HepG2 (cell line): ENCODE measurements around the gene ST6GALNAC3. TPM values are rescaled to one million over a fixed set of nuclear protein-coding genes. Genes with fewer than 3 reads are reported as not detected.

Experiments used
- ATAC-seq: fragments of 200-7000 bp; cut with Tn5 transposase; 3 replicates; pipeline ENCODE4 v1.9.1; 2020; ENCODE audit warnings: mild to moderate bottlenecking, moderate library complexity
- BruUV-seq: library from RNA; stranded (reverse); fragments of 400-500 nt; replicated peaks from 2 replicates; lab custom pipeline; 2021; lab: Mats Ljungman, UMichigan
- CTCF ChIA-PET: fragments of 300-600 bp; formaldehyde crosslinking; extraction: SDS; loops from one replicate; lab custom pipeline; 2021; ENCODE audit warnings: low total read pairs, inconsistent platforms, low intra/inter-chr PET ratio; lab: Yijun Ruan, JAX
- POLR2A ChIA-PET: fragments of 350-600 bp; sonication (Branson Sonifier 250); formaldehyde crosslinking; loops from one replicate; lab custom pipeline; 2020; ENCODE audit warnings: antibody characterized with exemption, inconsistent platforms; lab: Yijun Ruan, JAX
- DNase-seq: peaks from one replicate; pipeline ENCODE4 v3.0.0-alpha.2; 2015; ENCODE audit warnings: low spot score
- FAIRE-seq: peaks from 3 replicates; lab custom pipeline; 2011; peaks lifted over from hg19 to GRCh38; lab: Jason Lieb, UNC
- H2AFZ ChIP-seq: one replicate; pipeline ENCODE4 v1.6.1; 2011; ENCODE audit warnings: low read length, inconsistent platforms
- H3K27ac ChIP-seq: fragments of 300-600 bp; 3 replicates; pipeline ENCODE4 v1.8.0; 2011; ENCODE audit warnings: mixed run types, mild to moderate bottlenecking, mixed read lengths, low read length, inconsistent platforms; ENCODE audit not compliant: insufficient read depth; ENCODE audit errors: extremely low read length
- H3K27me3 ChIP-seq, 2 experiments: fragments of 200-600 bp in 1 of 2; 2 replicates in 1 of 2; 3 replicates in 1 of 2; pipeline versions ENCODE4 v1.6.0 to v1.8.0; 2011; ENCODE audit warnings: low read length in 2 of 2, mild to moderate bottlenecking in 2 of 2, moderate library complexity in 2 of 2, inconsistent platforms in 1 of 2; ENCODE audit not compliant: insufficient read depth in 2 of 2, control insufficient read depth in 1 of 2
- H3K36me3 ChIP-seq, 2 experiments: fragments of 200-600 bp in 1 of 2; replicated peaks in 1 of 2; 2 replicates in 1 of 2; 3 replicates in 1 of 2; pipeline versions ENCODE4 v1.5.1 to v1.8.0; 2011; ENCODE audit warnings: low read length in 2 of 2, inconsistent platforms in 1 of 2; ENCODE audit not compliant: insufficient read depth in 2 of 2, control insufficient read depth in 1 of 2
- H3K4me1 ChIP-seq: 2 replicates; pipeline ENCODE4 v1.5.1; 2012; ENCODE audit warnings: low read length, inconsistent platforms; ENCODE audit not compliant: insufficient read depth
- H3K4me2 ChIP-seq: 2 replicates; pipeline ENCODE4 v1.6.0; 2011; ENCODE audit warnings: low read depth, low read length, inconsistent platforms
- H3K4me3 ChIP-seq, 3 experiments: fragments of 200-600 bp in 1 of 3; sonication (generic), shearing (Covaris generic) in 1 of 3; replicated peaks in 1 of 3; 2 replicates each; pipeline ENCODE4 v1.5.1; 2011 to 2016; ENCODE audit warnings: low read length in 3 of 3, inconsistent platforms in 2 of 3, low read depth in 2 of 3, mild to moderate bottlenecking in 2 of 3, control low read depth in 1 of 3, mixed read lengths in 1 of 3; ENCODE audit not compliant: insufficient read depth in 1 of 3
- H3K79me2 ChIP-seq: one replicate; pipeline ENCODE4 v1.6.1; 2011; ENCODE audit warnings: low read length, inconsistent platforms; ENCODE audit not compliant: insufficient read depth
- H3K9ac ChIP-seq: 2 replicates; pipeline ENCODE4 v1.6.0; 2011; ENCODE audit warnings: mild to moderate bottlenecking, low read depth, low read length, inconsistent platforms; ENCODE audit not compliant: insufficient read depth
- H3K9me3 ChIP-seq: 2 replicates; pipeline ENCODE4 v1.5.1; 2012; ENCODE audit warnings: mild to moderate bottlenecking, low read length
- H4K20me1 ChIP-seq: 2 replicates; pipeline ENCODE4 v1.6.0; 2011; ENCODE audit warnings: inconsistent platforms, mild to moderate bottlenecking, low read length, moderate library complexity; ENCODE audit not compliant: insufficient read depth
- AHR ChIP-seq: IDR thresholded peaks from 2 replicates; pipeline ENCODE4 v1.6.1; 2018; ENCODE audit warnings: missing genetic modification reagents, missing compliant biosample characterization
- KAT2B ChIP-seq: fragments of 150-350 bp; IDR thresholded peaks from 2 replicates; pipeline ENCODE4 v1.6.1; 2014; ENCODE audit warnings: low read depth, low read length, borderline replicate concordance
- MLLT10 ChIP-seq: sonication (generic); formaldehyde crosslinking; IDR thresholded peaks from 2 replicates; pipeline ENCODE4 v1.4.0; 2020; ENCODE audit warnings: missing genetic modification reagents
- MXD4 ChIP-seq: IDR thresholded peaks from 2 replicates; pipeline ENCODE4 v1.6.1; 2016; ENCODE audit warnings: mild to moderate bottlenecking, missing biosample characterization, missing genetic modification reagents
- NCOA1 ChIP-seq: sonication (generic); formaldehyde crosslinking; IDR thresholded peaks from 2 replicates; pipeline ENCODE4 v1.9.0; 2021; ENCODE audit warnings: missing genetic modification reagents
- SIN3B ChIP-seq: fragments of 150-350 bp; IDR thresholded peaks from 2 replicates; pipeline ENCODE4 v1.6.1; 2014; ENCODE audit warnings: low read length
- SMARCE1 ChIP-seq: fragments of 450-650 bp; IDR thresholded peaks from 2 replicates; pipeline ENCODE4 v1.6.1; 2017; ENCODE audit warnings: borderline replicate concordance
- XRCC5 ChIP-seq: fragments of 200-400 bp; formaldehyde crosslinking; optimal IDR thresholded peaks from 2 replicates; pipeline ENCODE3; 2017; ENCODE audit warnings: mild to moderate bottlenecking, low read length
- ZFP36 ChIP-seq: fragments of 150-350 bp; IDR thresholded peaks from 2 replicates; pipeline ENCODE4 v1.6.1; 2018; ENCODE audit warnings: borderline replicate concordance, low read length, low read depth; ENCODE audit not compliant: partially characterized antibody
- ZFP82 ChIP-seq: sonication (generic); formaldehyde crosslinking; IDR thresholded peaks from 2 replicates; pipeline ENCODE4 v1.5.1; 2020; ENCODE audit warnings: mild to moderate bottlenecking, missing genetic modification reagents, borderline replicate concordance
- ZKSCAN1 ChIP-seq: fragments of 150-350 bp; IDR thresholded peaks from 2 replicates; pipeline ENCODE4 v1.6.1; 2014; ENCODE audit warnings: low read length
- ZNF281 ChIP-seq: sonication (generic); formaldehyde crosslinking; IDR thresholded peaks from 2 replicates; pipeline ENCODE4 v1.4.0; 2020; ENCODE audit warnings: missing genetic modification reagents, borderline replicate concordance
- ZNF567 ChIP-seq: sonication (generic); formaldehyde crosslinking; IDR thresholded peaks from 2 replicates; pipeline ENCODE4 v1.8.1; 2023; ENCODE audit warnings: mild to moderate bottlenecking, missing genetic modification reagents, borderline replicate concordance
- ZNF670 ChIP-seq: sonication (generic); formaldehyde crosslinking; IDR thresholded peaks from 2 replicates; pipeline ENCODE4 v1.8.0; 2022; ENCODE audit warnings: mild to moderate bottlenecking, missing genetic modification reagents, borderline replicate concordance
- ZNF768 ChIP-seq: sonication (generic); formaldehyde crosslinking; IDR thresholded peaks from 2 replicates; pipeline ENCODE4 v1.4.0; 2020; ENCODE audit warnings: missing genetic modification reagents
- ZNF800 ChIP-seq: sonication (generic); formaldehyde crosslinking; IDR thresholded peaks from 2 replicates; pipeline ENCODE4 v1.4.0; 2020; ENCODE audit warnings: missing genetic modification reagents
- ZNF839 ChIP-seq: sonication (generic); formaldehyde crosslinking; IDR thresholded peaks from 2 replicates; pipeline ENCODE4 v1.4.0; 2020; ENCODE audit warnings: missing genetic modification reagents, mild to moderate bottlenecking, borderline replicate concordance
- ZNF879 ChIP-seq: sonication (generic); formaldehyde crosslinking; IDR thresholded peaks from 2 replicates; pipeline ENCODE4 v1.8.1; 2023; ENCODE audit warnings: missing genetic modification reagents
- ZSCAN22 ChIP-seq: sonication (generic); formaldehyde crosslinking; IDR thresholded peaks from 2 replicates; pipeline ENCODE4 v1.4.0; 2020; ENCODE audit warnings: mild to moderate bottlenecking, missing genetic modification reagents
- WGBS: methylation state at CpG from one replicate; pipeline ENCODE4 v1.1.6; 2017; ENCODE audit warnings: low lambda C conversion rate; 5-methylcytosine and 5-hydroxymethylcytosine counted together
- in situ Hi-C: cut with HindIII; loops from 2 replicates; pipeline ENCODE4 v1.10.0; 2017; ENCODE audit warnings: low pct_unique_long_range_greater_than_20kb; ENCODE audit not compliant: extremely low pct_ligation_motif_present
- intact Hi-C: fragments of 100-400 bp; cut with micrococcal nuclease; formaldehyde crosslinking; loops from one replicate; pipeline ENCODE4 v1.10.0; 2022; ENCODE audit not compliant: unreplicated experiment
- polyA plus RNA-seq, 8 experiments: library from polyadenylated mRNA; depleted of rRNA in 3 of 8; stranded (reverse) in 7 of 8; unstranded in 1 of 8; fragments of >200 nt; fragmentation: Illumina TruSeq in 4 of 8; extraction: Trizol in 4 of 8; gene quantifications; 2 replicates each; pipeline versions ENCODE4 v1.2.1 to v1.2.3, GENCODE V29; 2011 to 2016; ENCODE audit warnings: low read depth in 4 of 8, missing spikeins in 1 of 8, mixed read lengths in 1 of 8; ENCODE audit not compliant: insufficient read depth in 1 of 8
- total RNA-seq, 5 experiments: library from RNA; depleted of rRNA; stranded (reverse); fragments of >200 nt; fragmentation: Illumina TruSeq; extraction: Trizol; gene quantifications; 2 replicates each; pipeline ENCODE4 v1.2.3, GENCODE V29; 2016; ENCODE audit warnings: low read depth in 1 of 5
- TF ChIP-seq, protein P1 (sequence below): sonication (generic); formaldehyde crosslinking; IDR thresholded peaks from 2 replicates; pipeline ENCODE4 v1.4.0; 2020; ENCODE audit warnings: mild to moderate bottlenecking, missing genetic modification reagents

Gene ST6GALNAC3
- total and polyA plus RNA-seq, 2 of the 13 experiments (the other 11 are each of a cell fraction or from before 2014, with no cell fraction given) = not detected

- Histone ChIP-seq H2AFZ (no peak overlapping the region), H3K4me1 (no peaks in the 10 kb centered on the region), H3K4me3 (no peak overlapping the region), H3K9me3 (no peaks in the 10 kb centered on the region), H4K20me1 (no peaks in the 10 kb centered on the region), H3K4me2 (no peak overlapping the region), H3K36me3 (no peaks in the 10 kb centered on the region), H3K9ac (no peak overlapping the region), H3K79me2 (no peaks in the 10 kb centered on the region), H3K27me3 (no peaks in the 10 kb centered on the region), H3K27ac (no peak overlapping the region)
- POLR2A ChIA-PET = no interaction called here
- BruUV-seq = no TSS peak
- intact Hi-C loops (no loop called here), in situ Hi-C loops (no loop called here)
- CTCF ChIA-PET = no interaction called here
- FAIRE-seq (no peak), DNase-seq (no peak), ATAC-seq (no peak)
- TF ChIP-seq ZFP82 = no peak
- no peak for TF ChIP-seq NCOA1 (CRISPR knock-in tag)
- no peak for TF ChIP-seq ZSCAN22 (CRISPR knock-in tag)
- TF ChIP-seq ZNF670 (CRISPR knock-in tag) = no peak
- no peak for TF ChIP-seq XRCC5
- no peak for TF ChIP-seq ZNF567 (CRISPR knock-in tag)
- TF ChIP-seq, protein P1, sequence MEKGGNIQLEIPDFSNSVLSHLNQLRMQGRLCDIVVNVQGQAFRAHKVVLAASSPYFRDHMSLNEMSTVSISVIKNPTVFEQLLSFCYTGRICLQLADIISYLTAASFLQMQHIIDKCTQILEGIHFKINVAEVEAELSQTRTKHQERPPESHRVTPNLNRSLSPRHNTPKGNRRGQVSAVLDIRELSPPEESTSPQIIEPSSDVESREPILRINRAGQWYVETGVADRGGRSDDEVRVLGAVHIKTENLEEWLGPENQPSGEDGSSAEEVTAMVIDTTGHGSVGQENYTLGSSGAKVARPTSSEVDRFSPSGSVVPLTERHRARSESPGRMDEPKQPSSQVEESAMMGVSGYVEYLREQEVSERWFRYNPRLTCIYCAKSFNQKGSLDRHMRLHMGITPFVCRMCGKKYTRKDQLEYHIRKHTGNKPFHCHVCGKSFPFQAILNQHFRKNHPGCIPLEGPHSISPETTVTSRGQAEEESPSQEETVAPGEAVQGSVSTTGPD (CRISPR knock-in tag) = no peak
- TF ChIP-seq SIN3B = no peak
- TF ChIP-seq ZNF879 (CRISPR knock-in tag) = no peak
- TF ChIP-seq ZKSCAN1 = no peak
- TF ChIP-seq AHR (CRISPR knock-in tag) = no peak
- TF ChIP-seq KAT2B = no peak
- no peak for TF ChIP-seq MXD4
- TF ChIP-seq ZNF839 (CRISPR knock-in tag) = no peak
- TF ChIP-seq ZNF768 (CRISPR knock-in tag) = no peak
- no peak for TF ChIP-seq ZNF800 (CRISPR knock-in tag)
- TF ChIP-seq SMARCE1 = no peak
- no peak for TF ChIP-seq MLLT10
- TF ChIP-seq ZNF281 = no peak
- no peak for TF ChIP-seq ZFP36
- 0% methylated on average over 1 of the region's 1 CpG for WGBS
These were observed 217.2 kb downstream of the ST6GALNAC3 start for GRCh38 chr1:76291737-76292136.
